ENCODE results near the gene WBP4. TPM values are rescaled to one million over a fixed set of nuclear protein-coding genes. Genes with fewer than 3 reads are reported as not detected.

WBP4 gene
- total and polyA plus RNA-seq, 7 donors = 5.1 to 25.0 (median 11.6) TPM

GRCh38 chr13:41048640-41049039 lies 12.7 kb upstream of the WBP4 start:
- H3K27ac ChIP-seq = no peak overlapping the region
- no peak for DNase-seq
- no peak overlapping the region for H3K4me3 ChIP-seq
- peaks cover 0 to 53% (median 31%) of the 10 kb centered on the region in 4 donors for H3K4me1 ChIP-seq
- peaks cover 0 to 6% (median 0%) of the 10 kb centered on the region in 4 donors for H3K36me3 ChIP-seq
- no peaks in the 10 kb centered on the region for H3K27me3 ChIP-seq
- H3K9me3 ChIP-seq = no peaks in the 10 kb centered on the region
- WGBS, 2 donors = 96 to 98% methylated on average over 5 of the region's 5 CpGs
- intact Hi-C loops (cut with DNase I) = no loop called here
- TF ChIP-seq POLR2AphosphoS5 (IDR thresholded peaks at IDR 0.05) (no peak), EP300 (IDR thresholded peaks at IDR 0.05) (no peak), POLR2A (IDR thresholded peaks at IDR 0.05) (no peak)
- TF ChIP-seq, protein P1, sequence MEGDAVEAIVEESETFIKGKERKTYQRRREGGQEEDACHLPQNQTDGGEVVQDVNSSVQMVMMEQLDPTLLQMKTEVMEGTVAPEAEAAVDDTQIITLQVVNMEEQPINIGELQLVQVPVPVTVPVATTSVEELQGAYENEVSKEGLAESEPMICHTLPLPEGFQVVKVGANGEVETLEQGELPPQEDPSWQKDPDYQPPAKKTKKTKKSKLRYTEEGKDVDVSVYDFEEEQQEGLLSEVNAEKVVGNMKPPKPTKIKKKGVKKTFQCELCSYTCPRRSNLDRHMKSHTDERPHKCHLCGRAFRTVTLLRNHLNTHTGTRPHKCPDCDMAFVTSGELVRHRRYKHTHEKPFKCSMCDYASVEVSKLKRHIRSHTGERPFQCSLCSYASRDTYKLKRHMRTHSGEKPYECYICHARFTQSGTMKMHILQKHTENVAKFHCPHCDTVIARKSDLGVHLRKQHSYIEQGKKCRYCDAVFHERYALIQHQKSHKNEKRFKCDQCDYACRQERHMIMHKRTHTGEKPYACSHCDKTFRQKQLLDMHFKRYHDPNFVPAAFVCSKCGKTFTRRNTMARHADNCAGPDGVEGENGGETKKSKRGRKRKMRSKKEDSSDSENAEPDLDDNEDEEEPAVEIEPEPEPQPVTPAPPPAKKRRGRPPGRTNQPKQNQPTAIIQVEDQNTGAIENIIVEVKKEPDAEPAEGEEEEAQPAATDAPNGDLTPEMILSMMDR (IDR thresholded peaks at IDR 0.05) = no peak

DNA sequence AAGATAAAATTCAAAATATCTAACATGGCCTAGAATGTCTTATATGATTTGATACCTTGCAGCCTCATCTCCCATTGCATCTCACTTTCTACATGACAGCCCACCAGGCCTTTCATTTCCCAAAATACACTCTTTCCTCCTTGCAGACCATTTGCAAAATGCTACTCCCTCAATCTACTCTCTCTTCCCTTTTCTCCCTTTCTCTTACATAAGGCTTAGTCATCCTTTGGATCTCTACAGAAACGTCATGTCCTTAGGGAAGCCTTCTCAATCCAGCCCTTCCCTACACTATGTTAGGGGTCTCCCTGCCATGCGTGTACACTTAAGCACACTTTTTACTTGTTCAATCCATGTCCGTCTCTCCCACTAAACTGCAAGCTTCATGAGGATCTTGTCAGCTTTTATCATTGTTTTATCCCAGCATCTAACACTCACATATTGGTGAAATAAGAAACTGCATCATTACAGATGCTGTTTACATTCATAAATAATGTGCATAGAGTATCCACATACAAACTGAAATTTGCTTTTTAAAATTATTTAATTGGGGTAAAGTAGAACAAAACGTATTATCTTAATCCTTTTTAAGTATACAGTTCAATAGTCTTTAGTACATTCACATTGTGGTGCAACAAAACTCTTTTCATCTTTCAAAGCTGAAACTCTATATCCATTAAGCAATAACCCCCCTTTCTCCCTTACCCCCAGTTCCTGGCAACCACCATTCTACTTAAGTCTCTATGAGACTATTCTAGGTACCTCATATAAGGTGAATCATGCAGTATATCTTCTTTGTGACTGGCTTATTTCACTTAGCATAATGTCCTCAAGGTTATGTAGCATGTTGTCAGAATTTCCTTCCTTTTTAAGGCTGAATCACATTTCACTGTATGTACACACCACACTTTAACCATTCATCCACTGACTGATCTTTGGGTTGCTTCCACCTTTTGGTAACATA lies 11.5 kb upstream of the WBP4 start:
- H3K4me1 ChIP-seq = peaks cover 0 to 64% (median 42%) of the 10 kb centered on the region in 4 donors

GRCh38 chr13:41052441-41052840 lies 8.9 kb upstream of the WBP4 start:
- H3K27ac ChIP-seq = peak overlapping the region in 2 of 4 donors; percentile 97 to 99

More for the DNA sequence above, 11.5 kb upstream of the WBP4 start:
- 90 to 94% methylated on average over 4 of the region's 4 CpGs for WGBS, 2 donors
- H3K36me3 ChIP-seq = peaks cover 0 to 6% (median 0%) of the 10 kb centered on the region in 4 donors
- H3K9me3 ChIP-seq = no peaks in the 10 kb centered on the region
- H3K4me3 ChIP-seq = no peak overlapping the region
- no peaks in the 10 kb centered on the region for H3K27me3 ChIP-seq
- no peak for DNase-seq
- TF ChIP-seq, protein P1 (IDR thresholded peaks at IDR 0.05) = no peak
- TF ChIP-seq POLR2A (IDR thresholded peaks at IDR 0.05) (no peak), EP300 (IDR thresholded peaks at IDR 0.05) (no peak), POLR2AphosphoS5 (IDR thresholded peaks at IDR 0.05) (no peak)
- no peak overlapping the region for H3K27ac ChIP-seq
- intact Hi-C loops (cut with DNase I) = loop anchor here (5.0 kb wide), 1 partner anchor 173 kb away; no protein-coding TSS in a partner anchor

GRCh38 chr13:41053384-41053826 lies 7.9 kb upstream of the WBP4 start:
- H3K36me3 ChIP-seq = no peaks in the 10 kb centered on the region
- intact Hi-C loops (cut with DNase I) = loop anchor here (5.0 kb wide), 1 partner anchor 169 kb away; no protein-coding TSS in a partner anchor
- H3K4me3 ChIP-seq = no peak overlapping the region
- peak overlapping the region; percentile 28 to 99 (median 83) for H3K27ac ChIP-seq
- DNase-seq = no peak
- H3K4me1 ChIP-seq = peaks cover 0 to 91% (median 78%) of the 10 kb centered on the region in 4 donors
- WGBS, 2 donors = 43 to 47% methylated on average over 2 of the region's 2 CpGs
- TF ChIP-seq POLR2AphosphoS5 (IDR thresholded peaks at IDR 0.05) (peak in 3 of 4 donors; percentile 21 to 41 (median 22)), EP300 (IDR thresholded peaks at IDR 0.05) (no peak), POLR2A (IDR thresholded peaks at IDR 0.05) (no peak)
- H3K27me3 ChIP-seq = no peaks in the 10 kb centered on the region
- H3K9me3 ChIP-seq = no peaks in the 10 kb centered on the region

More at GRCh38 chr13:41052441-41052840, 8.9 kb upstream of the WBP4 start:
- Histone ChIP-seq H3K4me3 (no peak overlapping the region), H3K4me1 (peaks cover 0 to 88% (median 68%) of the 10 kb centered on the region in 4 donors), H3K36me3 (peaks cover 0 to 6% (median 0%) of the 10 kb centered on the region in 4 donors), H3K27me3 (no peaks in the 10 kb centered on the region), H3K9me3 (no peaks in the 10 kb centered on the region)
- DNase-seq = no peak
- 22 to 71% methylated on average over 3 of the region's 3 CpGs for WGBS, 2 donors
- TF ChIP-seq, protein P1 (IDR thresholded peaks at IDR 0.05) = no peak
- no peak for TF ChIP-seq EP300 (IDR thresholded peaks at IDR 0.05)
- TF ChIP-seq POLR2A (IDR thresholded peaks at IDR 0.05) = no peak
- TF ChIP-seq POLR2AphosphoS5 (IDR thresholded peaks at IDR 0.05) = no peak
- intact Hi-C loops (cut with DNase I) = loop anchor here (5.0 kb wide), 1 partner anchor 170 kb away; no protein-coding TSS in a partner anchor
